Adrenal gland (tissue), 12 donors: ENCODE data around the gene TRPV4. TPM values are rescaled to one million over a fixed set of nuclear protein-coding genes. Genes with fewer than 3 reads are reported as not detected.

Experiments
- DNase-seq, 7 donors: peaks; one replicate each; pipeline ENCODE4 v3.0.0-alpha.2; 2019 to 2020
- H3K27ac ChIP-seq, 5 donors: fragments of 200-600 bp; sonication (generic) in 4 of 5; 1 replicate in 3 of 5; 2 replicates in 2 of 5; pipeline versions ENCODE4 v1.5.1 to v1.8.0; 2016 to 2020; ENCODE audit warnings: mild to moderate bottlenecking in 1 of 5
- H3K27me3 ChIP-seq: fragments of 200-600 bp; 2 replicates; pipeline ENCODE4 v1.8.0; 2021
- H3K36me3 ChIP-seq, 2 donors: fragments of 200-600 bp; replicated peaks in 1 of 2; 1 replicate in 1 of 2; 2 replicates in 1 of 2; pipeline versions ENCODE4 v1.5.1 to v1.8.0; 2018 to 2022
- H3K4me1 ChIP-seq, 2 donors: fragments of 200-600 bp; replicated peaks in 1 of 2; 1 replicate in 1 of 2; 2 replicates in 1 of 2; pipeline versions ENCODE4 v1.5.1 to v1.8.0; 2018 to 2021
- H3K4me3 ChIP-seq, 4 donors: fragments of 200-600 bp; sonication (generic) in 3 of 4; one replicate each; pipeline ENCODE4 v1.5.1; 2016 to 2018
- H3K9me3 ChIP-seq, 3 donors: fragments of 200-600 bp; sonication (generic) in 1 of 3; replicated peaks in 1 of 3; 1 replicate in 2 of 3; 2 replicates in 1 of 3; pipeline versions ENCODE4 v1.5.1 to v1.8.0; 2016 to 2021
- CTCF ChIP-seq, 6 experiments: fragments of 450-650 bp in 4 of 6; fragments of 200-600 bp in 2 of 6; sonication (generic) in 1 of 6; IDR thresholded peaks; 1 replicate in 5 of 6; 2 replicates in 1 of 6; pipeline versions ENCODE4 v1.5.1 to v1.8.0; 2016 to 2021; ENCODE audit warnings: antibody characterized with exemption in 6 of 6, mild to moderate bottlenecking in 2 of 6, moderate library complexity in 1 of 6
- POLR2A ChIP-seq, 2 donors: fragments of 450-650 bp; IDR thresholded peaks; one replicate each; pipeline ENCODE4 v1.6.1; 2017; ENCODE audit warnings: antibody characterized with exemption in 2 of 2, mild to moderate bottlenecking in 2 of 2, moderate library complexity in 1 of 2
- WGBS, 4 donors: extraction: QIAGEN DNeasy Blood & Tissue Kit in 2 of 4; methylation state at CpG; one replicate each; pipeline versions ENCODE4 v1.1.5 to v1.1.7; 2013 to 2017; 5-methylcytosine and 5-hydroxymethylcytosine counted together
- intact Hi-C, 2 donors: fragments of 100-400 bp; cut with DNase I; formaldehyde crosslinking; loops; one replicate each; pipeline versions ENCODE4 v1.14.1 to v1.15.0; 2022 to 2023
- polyA plus RNA-seq, 3 donors: library from polyadenylated mRNA; stranded (reverse); fragments of 200-250 nt in 2 of 3; fragments of 350-450 nt in 1 of 3; fragmentation: Illumina TruSeq in 1 of 3; extraction: RNeasy Lipid Tissue Mini Kit (QIAGEN cat#74804) in 1 of 3; gene quantifications; one replicate each; pipeline ENCODE4 v1.2.3, GENCODE V29; 2013 to 2014
- total RNA-seq, 9 donors: library from RNA; depleted of rRNA in 4 of 9; stranded (reverse); fragments of >200 nt in 4 of 9; fragments of 120-200 nt in 1 of 9; fragmentation: NEBNext Ultra II Directional in 1 of 9; extraction: Animal tissue kit (Norgen Biotek cat#: 25700) in 1 of 9; gene quantifications; one replicate each; pipeline versions ENCODE4 v1.1.0 to v1.2.4, GENCODE V29; 2013 to 2023
- donor health status: healthy with polysubstance abuse.
- donor health status: Bipolar disorder and iron deficiency.
- donor health status: DM: yes; HTN: yes; CAD: no.
- donor health status: DM: no; HTN: no; CAD: no.
- donor health status: DM: no; HTN: no; CAD: no.
- donor health status: DM: yes; HTN: yes; CAD: no.

TRPV4 gene
- total and polyA plus RNA-seq, 12 donors: 0.30 to 5.9 (median 1.4) TPM

DNA sequence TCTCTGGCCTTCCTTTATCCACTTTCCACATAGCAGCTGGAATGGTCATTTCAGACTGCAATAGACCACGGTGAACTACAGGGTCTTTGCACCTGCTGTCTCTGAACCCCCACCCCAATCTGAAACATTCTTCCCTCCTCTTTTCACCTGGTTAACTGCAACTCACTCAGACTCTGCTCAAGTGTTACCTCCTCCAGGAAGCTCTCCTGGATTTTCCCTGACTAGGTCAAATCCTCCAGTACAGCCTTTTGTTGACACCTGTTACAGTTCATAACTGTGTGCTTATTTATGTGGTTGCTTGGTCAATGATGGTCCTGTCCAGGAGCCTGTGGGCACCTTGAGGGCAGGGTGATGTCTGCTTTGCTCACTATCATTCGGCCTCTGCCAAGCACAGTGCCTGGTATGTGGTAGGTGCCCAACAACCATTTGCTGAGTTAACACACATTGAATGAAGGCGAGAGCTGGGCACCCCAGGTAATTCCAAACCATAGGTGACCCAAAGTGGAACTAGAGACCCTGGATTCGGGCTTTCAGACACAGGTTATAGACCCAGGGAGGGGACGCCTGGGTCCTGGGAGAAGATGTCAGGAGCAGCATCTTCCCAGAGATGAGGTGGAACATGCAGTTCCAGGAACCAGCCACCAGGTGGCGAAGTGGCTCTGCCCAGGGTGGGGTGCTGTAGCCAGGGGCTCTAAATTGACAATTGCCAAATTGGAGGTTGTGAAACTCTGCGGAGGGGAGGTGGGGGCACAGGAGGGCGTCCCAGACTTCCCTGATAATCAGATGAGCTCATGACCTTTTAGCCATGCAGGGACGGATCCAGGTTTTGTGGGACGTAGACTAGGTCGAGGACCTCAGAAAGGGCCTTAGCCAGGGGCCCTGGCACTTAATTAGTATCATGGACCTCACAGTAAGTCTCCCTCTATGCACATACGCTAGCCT is 28.1 kb downstream of the TRPV4 start:
- H3K27me3 ChIP-seq: no peaks in the 10 kb centered on the region
- TF ChIP-seq POLR2A (IDR thresholded peaks at IDR 0.05): no peak
- TF ChIP-seq CTCF (IDR thresholded peaks at IDR 0.05): peak; percentile 91 to 98 (median 94)
- no peak overlapping the region for H3K27ac ChIP-seq
- H3K36me3 ChIP-seq: no peaks in the 10 kb centered on the region
- no peak overlapping the region for H3K4me3 ChIP-seq
- H3K4me1 ChIP-seq: no peaks in the 10 kb centered on the region
- H3K9me3 ChIP-seq: no peaks in the 10 kb centered on the region
- DNase-seq: peak; percentile 60 to 83 (median 65)
- intact Hi-C loops: loop anchor here (2.0 to 5.0 kb wide), 2 partner anchors 37 to 76 kb away; partner anchors contain the start of gene GLTP (in 1 of the 2)
- WGBS, 4 donors: 25 to 38% (median 34%) methylated on average over 9 to 12 of the region's 12 CpGs

DNA sequence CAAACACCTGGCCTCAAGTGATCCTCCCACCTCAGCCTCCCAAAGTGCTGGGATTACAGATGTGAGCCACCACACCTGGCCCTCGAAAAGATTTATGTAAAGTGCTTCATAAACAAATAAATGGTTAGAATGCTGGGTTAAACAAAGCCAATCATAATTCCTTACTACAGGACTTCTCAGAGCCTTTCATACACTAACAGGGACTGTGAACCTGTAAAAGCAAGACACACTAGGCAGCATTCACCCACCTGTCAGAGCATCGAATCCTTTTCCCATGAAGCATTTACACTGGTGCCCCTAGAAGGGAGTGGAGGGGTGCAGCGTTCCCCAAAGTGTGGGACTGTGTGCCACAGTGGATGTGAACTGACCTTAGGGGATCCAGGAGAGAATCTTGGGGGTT is 29.5 kb downstream of the TRPV4 start:
- Histone ChIP-seq H3K27me3 (no peaks in the 10 kb centered on the region), H3K36me3 (no peaks in the 10 kb centered on the region), H3K4me1 (no peaks in the 10 kb centered on the region), H3K9me3 (no peaks in the 10 kb centered on the region), H3K27ac (no peak overlapping the region), H3K4me3 (no peak overlapping the region)
- intact Hi-C loops: loop anchor here in 1 of 2 donors (2.0 kb wide), 1 partner anchor 77 kb away; the partner anchor contains the start of gene GLTP
- no peak for DNase-seq
- 72 to 84% (median 84%) methylated on average over 3 of the region's 3 CpGs for WGBS, 4 donors
- TF ChIP-seq POLR2A (IDR thresholded peaks at IDR 0.05) (no peak), CTCF (IDR thresholded peaks at IDR 0.05) (no peak)

- Histone ChIP-seq H3K4me1 (no peaks in the 10 kb centered on the region), H3K27me3 (no peaks in the 10 kb centered on the region), H3K27ac (no peak overlapping the region), H3K36me3 (no peaks in the 10 kb centered on the region), H3K4me3 (no peak overlapping the region), H3K9me3 (no peaks in the 10 kb centered on the region)
- 81 to 93% (median 87%) methylated on average over 13 to 15 of the region's 15 CpGs for WGBS, 4 donors
- TF ChIP-seq CTCF (IDR thresholded peaks at IDR 0.05) (no peak), POLR2A (IDR thresholded peaks at IDR 0.05) (no peak)
- DNase-seq: no peak
- intact Hi-C loops: no loop called here
Measured at GRCh38 chr12:109802828-109803227, 30.4 kb downstream of the TRPV4 start.

- 91 to 97% (median 92%) methylated on average over 5 to 13 of the region's 13 CpGs for WGBS, 4 donors
- DNase-seq: no peak
- no peak for TF ChIP-seq CTCF (IDR thresholded peaks at IDR 0.05)
- no peak for TF ChIP-seq POLR2A (IDR thresholded peaks at IDR 0.05)
- intact Hi-C loops: no loop called here
- H3K9me3 ChIP-seq: no peaks in the 10 kb centered on the region
- no peaks in the 10 kb centered on the region for H3K4me1 ChIP-seq
- H3K36me3 ChIP-seq: no peaks in the 10 kb centered on the region
- no peak overlapping the region for H3K27ac ChIP-seq
- H3K4me3 ChIP-seq: no peak overlapping the region
- no peaks in the 10 kb centered on the region for H3K27me3 ChIP-seq
Measured at GRCh38 chr12:109800536-109800935, 32.7 kb downstream of the TRPV4 start.
